ENCODE data around the gene LYSMD2. TPM values are rescaled to one million over a fixed set of nuclear protein-coding genes. Genes with fewer than 3 reads are reported as not detected.

LYSMD2 gene
- total and polyA plus RNA-seq, 9 of the 15 experiments (the other 6 are each of a cell fraction or from before 2014, with no cell fraction given), result 4.3 to 30.3 (median 9.8) TPM

Other genes with a start within 250 kb of the LYSMD2 start
- gene DMXL2, start 114.9 kb downstream of the LYSMD2 start, total RNA-seq (2014; rRNA removed), result 19.1 and 21.4 TPM in 2 replicates
- 47.7 and 51.7 TPM in 2 replicates for gene DMXL2, start 114.9 kb downstream of the LYSMD2 start, total RNA-seq (2014; rRNA removed; fragmentation: Illumina TruSeq; extraction: Trizol)
- 46.6 and 52.6 TPM in 2 replicates for gene DMXL2, start 114.9 kb downstream of the LYSMD2 start, total RNA-seq (2015; rRNA removed; fragmentation: Illumina TruSeq; extraction: Trizol)
- gene DMXL2, start 114.9 kb downstream of the LYSMD2 start, total RNA-seq (2021), result 27.2 and 30.7 TPM in 2 replicates
- gene DMXL2, start 114.9 kb downstream of the LYSMD2 start, polyA plus RNA-seq (2011; rRNA removed), result 29.1 and 57.7 TPM in 2 replicates
- 36.6 and 43.6 TPM in 2 replicates for gene DMXL2, start 114.9 kb downstream of the LYSMD2 start, polyA plus RNA-seq (2014; fragmentation: Illumina TruSeq; extraction: Trizol)
- 10 to 100 TPM in 1 of 2 experiments, 1 to 10 TPM in 1; 9.3 to 16.2 TPM for gene DMXL2, start 114.9 kb downstream of the LYSMD2 start, polyA plus RNA-seq (2014; fragmentation: Nextera tagmentation; extraction: Ambion mirVana)
- gene DMXL2, start 114.9 kb downstream of the LYSMD2 start, polyA plus RNA-seq (2014; rRNA removed), result 25.2 and 26.8 TPM in 2 replicates
- 14.9 and 17.4 TPM in 2 replicates for gene SCG3, start 56.2 kb downstream of the LYSMD2 start, total RNA-seq (2014; rRNA removed)
- 32.2 and 42.1 TPM in 2 replicates for gene SCG3, start 56.2 kb downstream of the LYSMD2 start, total RNA-seq (2014; rRNA removed; fragmentation: Illumina TruSeq; extraction: Trizol)
- 41.5 and 43.8 TPM in 2 replicates for gene SCG3, start 56.2 kb downstream of the LYSMD2 start, total RNA-seq (2015; rRNA removed; fragmentation: Illumina TruSeq; extraction: Trizol)
- 19.5 and 21.0 TPM in 2 replicates for gene SCG3, start 56.2 kb downstream of the LYSMD2 start, total RNA-seq (2021)
- gene SCG3, start 56.2 kb downstream of the LYSMD2 start, polyA plus RNA-seq (2011; rRNA removed), result 4.2 and 22.7 TPM in 2 replicates
- 23.3 and 28.5 TPM in 2 replicates for gene SCG3, start 56.2 kb downstream of the LYSMD2 start, polyA plus RNA-seq (2014; fragmentation: Illumina TruSeq; extraction: Trizol)
- gene SCG3, start 56.2 kb downstream of the LYSMD2 start, polyA plus RNA-seq (2014; fragmentation: Nextera tagmentation; extraction: Ambion mirVana), result 10 to 100 TPM; 13.0 to 17.8 TPM
- gene SCG3, start 56.2 kb downstream of the LYSMD2 start, polyA plus RNA-seq (2014; rRNA removed), result 11.3 and 14.1 TPM in 2 replicates
- gene TMOD2, start 13.9 kb upstream of the LYSMD2 start, total RNA-seq (2014; rRNA removed), result 2.2 TPM in 2 replicates
- 3.8 and 4.8 TPM in 2 replicates for gene TMOD2, start 13.9 kb upstream of the LYSMD2 start, total RNA-seq (2014; rRNA removed; fragmentation: Illumina TruSeq; extraction: Trizol)
- gene TMOD2, start 13.9 kb upstream of the LYSMD2 start, total RNA-seq (2015; rRNA removed; fragmentation: Illumina TruSeq; extraction: Trizol), result 3.3 and 3.6 TPM in 2 replicates
- 3.2 and 3.4 TPM in 2 replicates for gene TMOD2, start 13.9 kb upstream of the LYSMD2 start, total RNA-seq (2021)
- 2.3 and 3.6 TPM in 2 replicates for gene TMOD2, start 13.9 kb upstream of the LYSMD2 start, polyA plus RNA-seq (2011; rRNA removed)
- gene TMOD2, start 13.9 kb upstream of the LYSMD2 start, polyA plus RNA-seq (2014; fragmentation: Illumina TruSeq; extraction: Trizol), result 2.7 and 3.0 TPM in 2 replicates
- under 1 TPM; 0.49 to 0.85 TPM for gene TMOD2, start 13.9 kb upstream of the LYSMD2 start, polyA plus RNA-seq (2014; fragmentation: Nextera tagmentation; extraction: Ambion mirVana)
- gene TMOD2, start 13.9 kb upstream of the LYSMD2 start, polyA plus RNA-seq (2014; rRNA removed), result 2.1 and 3.3 TPM in 2 replicates
- gene TMOD3, start 92.0 kb upstream of the LYSMD2 start, total RNA-seq (2014; rRNA removed), result 30.9 and 34.5 TPM in 2 replicates
- gene TMOD3, start 92.0 kb upstream of the LYSMD2 start, total RNA-seq (2014; rRNA removed; fragmentation: Illumina TruSeq; extraction: Trizol), result 39.4 and 40.8 TPM in 2 replicates
- 44.0 and 44.4 TPM in 2 replicates for gene TMOD3, start 92.0 kb upstream of the LYSMD2 start, total RNA-seq (2015; rRNA removed; fragmentation: Illumina TruSeq; extraction: Trizol)
- 42.7 and 45.0 TPM in 2 replicates for gene TMOD3, start 92.0 kb upstream of the LYSMD2 start, total RNA-seq (2021)
- gene TMOD3, start 92.0 kb upstream of the LYSMD2 start, polyA plus RNA-seq (2011; rRNA removed), result 20.0 and 26.4 TPM in 2 replicates
- gene TMOD3, start 92.0 kb upstream of the LYSMD2 start, polyA plus RNA-seq (2014; fragmentation: Illumina TruSeq; extraction: Trizol), result 26.3 and 30.9 TPM in 2 replicates
- 10 to 100 TPM in 1 of 2 experiments, 1 to 10 TPM in 1; 6.8 to 12.0 TPM for gene TMOD3, start 92.0 kb upstream of the LYSMD2 start, polyA plus RNA-seq (2014; fragmentation: Nextera tagmentation; extraction: Ambion mirVana)
- gene TMOD3, start 92.0 kb upstream of the LYSMD2 start, polyA plus RNA-seq (2014; rRNA removed), result 21.1 and 22.6 TPM in 2 replicates
- 33.4 and 37.9 TPM in 2 replicates for gene LEO1, start 234.1 kb upstream of the LYSMD2 start, total RNA-seq (2014; rRNA removed)
- gene LEO1, start 234.1 kb upstream of the LYSMD2 start, total RNA-seq (2014; rRNA removed; fragmentation: Illumina TruSeq; extraction: Trizol), result 40.9 and 44.1 TPM in 2 replicates
- 42.5 and 44.0 TPM in 2 replicates for gene LEO1, start 234.1 kb upstream of the LYSMD2 start, total RNA-seq (2015; rRNA removed; fragmentation: Illumina TruSeq; extraction: Trizol)
- 19.2 and 19.6 TPM in 2 replicates for gene LEO1, start 234.1 kb upstream of the LYSMD2 start, total RNA-seq (2021)
- 6.1 and 8.4 TPM in 2 replicates for gene LEO1, start 234.1 kb upstream of the LYSMD2 start, polyA plus RNA-seq (2011; rRNA removed)
- 37.8 and 48.3 TPM in 2 replicates for gene LEO1, start 234.1 kb upstream of the LYSMD2 start, polyA plus RNA-seq (2014; fragmentation: Illumina TruSeq; extraction: Trizol)
- 10 to 100 TPM; 26.0 to 38.7 TPM for gene LEO1, start 234.1 kb upstream of the LYSMD2 start, polyA plus RNA-seq (2014; fragmentation: Nextera tagmentation; extraction: Ambion mirVana)
- 28.8 and 37.2 TPM in 2 replicates for gene LEO1, start 234.1 kb upstream of the LYSMD2 start, polyA plus RNA-seq (2014; rRNA removed)

All from K562 (cell line).